ENCODE data around the gene TMEM266.

- no peak for TF ChIP-seq CTCF (IDR thresholded peaks at IDR 0.05 in 8 of 11, conservative IDR thresholded peaks at IDR 0.05 in 3 of 11)
- no peak for TF ChIP-seq POLR2A (IDR thresholded peaks at IDR 0.05)
Observed at GRCh38 chr15:76172782-76173181, 113.0 kb downstream of the TMEM266 start.

All from spleen (tissue), 7 donors.